IPS-NIHi7 (cell line): ENCODE results near the gene BCO1.

ENCODE experiments used
- DNase-seq: peaks from one replicate; pipeline ENCODE4 v3.0.0; 2012; ENCODE audit warnings: mixed read lengths; ENCODE audit errors: extremely low spot score

BCO1 gene

GRCh38 chr16:81275795-81276194, 37.3 kb downstream of the BCO1 start:
- no peak for DNase-seq

GRCh38 chr16:81276323-81276722, 37.8 kb downstream of the BCO1 start:
- no peak for DNase-seq

DNA sequence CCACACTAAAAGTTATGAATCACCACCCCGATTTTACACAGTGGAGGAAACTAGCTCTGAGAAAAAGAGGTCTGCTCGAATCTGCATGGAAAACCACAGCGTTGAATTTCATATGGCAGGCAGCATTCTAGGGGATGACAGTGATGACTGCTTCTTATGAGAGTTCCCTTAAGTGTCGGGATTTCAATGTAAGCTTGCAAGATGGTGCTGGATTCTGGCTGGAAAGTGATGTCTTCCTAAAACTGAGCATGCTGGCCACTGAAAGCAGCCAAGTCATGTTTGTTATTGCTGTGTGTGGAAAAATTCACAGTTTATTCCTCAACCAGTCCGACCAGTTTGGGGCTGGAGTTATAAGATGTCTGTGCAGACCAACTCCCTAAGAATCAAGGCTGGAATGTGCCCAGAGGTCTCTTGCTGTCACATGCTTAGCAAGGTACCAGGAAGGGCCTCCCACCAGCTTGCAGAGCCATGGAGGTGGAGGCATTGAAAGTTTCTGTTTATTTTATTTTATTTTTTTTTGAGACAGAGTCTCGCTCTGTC, 39.1 kb downstream of the BCO1 start:
- DNase-seq = no peak

GRCh38 chr16:81278526-81278925, 40.0 kb downstream of the BCO1 start:
- DNase-seq = no peak

DNA sequence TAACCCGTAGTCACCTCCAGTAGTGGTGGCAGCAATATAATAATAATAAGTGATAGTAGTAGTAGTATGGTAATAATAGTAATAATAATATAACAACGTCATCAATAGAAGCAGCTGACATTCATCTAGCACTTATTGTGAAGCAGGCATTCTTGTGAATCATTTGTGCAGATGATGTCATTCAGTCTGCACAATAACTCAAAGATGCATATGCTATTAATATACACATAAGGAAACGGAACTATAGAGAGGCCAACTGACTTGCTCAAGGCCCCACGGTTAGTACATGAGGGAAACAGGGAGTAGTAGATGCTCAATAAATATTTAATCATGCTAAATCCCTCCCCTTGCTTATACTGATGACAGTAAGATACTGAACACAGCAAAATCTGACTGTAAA, 40.9 kb downstream of the BCO1 start:
- DNase-seq = no peak

GRCh38 chr16:81280393-81280792, 41.9 kb downstream of the BCO1 start:
- no peak for DNase-seq

DNA sequence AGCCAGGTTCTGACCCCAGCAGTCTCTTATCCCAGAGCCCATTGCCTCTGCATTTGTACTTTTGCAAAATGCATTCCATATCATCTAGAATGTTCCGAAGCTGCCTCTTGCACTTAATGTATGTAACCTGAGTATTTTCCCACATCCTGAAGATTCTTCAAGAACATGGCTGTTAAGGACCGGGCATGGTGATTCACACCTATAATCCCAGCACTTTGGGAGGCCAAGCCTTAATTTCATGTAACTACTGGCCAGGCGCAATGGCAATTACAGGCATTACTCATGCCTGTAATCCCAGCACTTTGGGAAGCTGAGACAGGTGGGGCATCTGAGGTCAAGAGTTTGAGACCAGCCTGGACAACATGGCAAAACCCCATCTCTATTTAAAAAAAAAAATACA, 44.6 kb downstream of the BCO1 start:
- DNase-seq = no peak

DNA sequence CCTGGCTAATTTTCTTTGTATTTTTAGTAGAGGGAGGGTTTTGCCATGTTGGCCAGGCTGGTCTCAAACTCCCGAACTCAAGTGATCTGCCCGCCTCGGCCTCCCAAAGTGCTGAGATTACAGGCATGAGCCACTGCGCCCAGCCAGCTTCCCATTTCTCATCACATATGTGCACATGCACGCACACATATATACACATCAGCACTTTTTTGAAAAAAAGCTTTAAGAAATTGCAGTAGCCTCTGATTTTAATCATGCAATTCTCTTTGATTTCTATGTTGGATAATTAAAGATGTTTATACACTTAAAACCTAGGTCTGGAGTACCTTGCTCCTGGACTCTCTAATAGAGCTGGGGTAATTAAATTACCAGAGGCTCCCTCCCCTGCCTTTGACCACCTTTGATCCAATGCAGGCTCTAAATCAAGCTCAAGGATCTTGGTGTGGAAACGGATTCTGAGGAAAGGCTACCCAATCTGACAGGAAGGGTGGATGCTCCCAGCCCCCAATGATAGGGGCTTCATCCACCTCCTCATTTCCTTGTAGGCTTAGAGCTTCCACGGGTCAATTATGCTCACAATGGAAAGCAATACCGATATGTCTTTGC, 46.6 kb downstream of the BCO1 start:
- no peak for DNase-seq

DNA sequence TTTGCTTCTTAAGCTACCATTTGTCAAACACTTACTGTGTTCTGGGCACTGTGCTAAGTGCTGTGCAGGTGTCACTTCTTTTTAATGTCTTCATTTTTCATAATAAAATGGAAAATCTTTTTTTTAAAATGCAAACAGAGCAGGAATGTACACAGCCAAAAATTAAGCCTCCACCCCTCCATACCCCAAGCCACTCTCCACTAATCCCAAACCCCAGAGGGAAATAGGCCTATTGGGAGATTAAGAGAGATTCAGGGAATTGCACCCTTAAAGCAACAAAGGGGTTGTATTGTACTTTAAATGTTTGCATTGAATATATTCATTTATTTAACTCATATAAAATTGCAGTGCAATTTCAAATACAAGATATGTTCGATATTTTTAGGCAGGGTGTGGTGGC, 47.7 kb downstream of the BCO1 start:
- no peak for DNase-seq

DNA sequence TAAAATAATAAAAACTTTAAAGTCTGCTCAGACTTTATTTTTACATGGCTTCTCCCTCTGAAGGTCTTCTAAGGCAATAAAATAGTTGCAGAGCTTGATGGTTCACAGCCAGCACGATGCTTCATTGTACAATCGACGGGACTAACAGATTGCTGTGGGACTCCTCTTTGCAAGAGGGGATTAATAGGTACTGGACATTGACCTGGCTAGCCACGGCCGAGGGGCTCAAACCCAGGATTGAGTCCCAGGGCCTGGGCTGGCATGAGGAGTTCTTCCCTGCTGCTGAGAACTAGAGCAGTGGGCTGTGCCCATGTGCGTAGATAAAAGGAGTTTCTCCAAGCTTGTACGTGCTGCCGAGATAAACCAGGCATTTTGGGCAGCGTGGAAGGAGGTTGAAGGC, 52.6 kb downstream of the BCO1 start:
- no peak for DNase-seq

DNA sequence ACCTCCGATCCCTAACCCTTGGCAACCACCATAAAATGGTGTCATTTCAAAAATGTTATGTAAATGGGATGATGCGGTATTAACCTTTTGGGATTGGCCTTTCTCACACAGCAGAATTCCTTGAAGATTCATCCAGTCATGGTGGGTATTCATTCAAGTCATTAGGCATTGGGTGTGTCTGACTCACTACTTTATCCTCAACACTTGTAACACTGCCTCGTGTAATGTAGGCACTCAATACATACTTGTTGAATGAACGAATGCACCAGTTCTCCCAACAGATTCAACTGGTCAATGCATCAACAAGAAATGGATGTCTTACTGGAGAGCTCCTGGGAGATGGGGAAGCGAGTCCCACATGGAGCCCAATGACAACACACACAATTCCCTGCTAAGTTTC, 54.4 kb downstream of the BCO1 start:
- no peak for DNase-seq

DNA sequence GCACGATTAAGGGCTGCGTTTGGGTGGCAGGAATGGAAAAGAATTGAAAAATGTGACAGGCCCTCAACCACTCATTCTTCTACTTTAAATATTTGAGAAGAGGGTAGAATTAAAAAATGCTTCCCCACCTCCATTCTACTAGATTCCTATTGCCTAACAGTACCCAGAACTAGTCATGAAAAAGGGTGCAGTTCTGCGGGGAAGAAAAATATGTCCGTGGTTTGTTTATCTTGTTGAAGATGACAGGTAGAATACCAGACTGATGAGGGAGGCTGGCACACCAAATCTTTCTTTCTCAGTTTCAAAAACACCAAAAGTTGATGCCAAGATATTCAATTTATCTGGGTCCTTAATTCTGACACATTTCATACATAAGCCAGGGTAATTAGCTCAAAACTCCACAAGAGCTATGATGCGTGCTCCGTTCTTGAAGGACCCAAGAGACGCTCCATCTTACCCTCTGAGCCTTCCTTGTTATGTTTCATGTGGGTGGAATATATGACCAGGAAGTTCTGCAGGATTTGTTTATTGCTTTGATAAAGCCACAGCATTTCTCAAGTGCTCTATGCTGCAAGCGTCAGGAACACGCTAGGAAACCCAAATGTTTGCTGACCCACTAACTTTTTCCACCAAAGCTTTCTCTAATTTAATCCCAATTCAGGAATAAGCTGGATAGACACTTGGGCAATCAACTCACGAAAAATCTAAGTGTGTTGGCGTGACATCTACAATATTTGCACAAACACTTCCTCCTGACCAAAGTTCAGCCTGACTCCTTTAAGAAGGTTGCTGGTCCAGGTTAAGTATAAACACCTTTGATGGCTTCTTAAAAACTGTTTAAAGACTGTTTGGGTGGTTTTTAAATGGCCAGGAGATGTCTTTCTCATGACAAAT, 55.7 kb downstream of the BCO1 start:
- no peak for DNase-seq

DNA sequence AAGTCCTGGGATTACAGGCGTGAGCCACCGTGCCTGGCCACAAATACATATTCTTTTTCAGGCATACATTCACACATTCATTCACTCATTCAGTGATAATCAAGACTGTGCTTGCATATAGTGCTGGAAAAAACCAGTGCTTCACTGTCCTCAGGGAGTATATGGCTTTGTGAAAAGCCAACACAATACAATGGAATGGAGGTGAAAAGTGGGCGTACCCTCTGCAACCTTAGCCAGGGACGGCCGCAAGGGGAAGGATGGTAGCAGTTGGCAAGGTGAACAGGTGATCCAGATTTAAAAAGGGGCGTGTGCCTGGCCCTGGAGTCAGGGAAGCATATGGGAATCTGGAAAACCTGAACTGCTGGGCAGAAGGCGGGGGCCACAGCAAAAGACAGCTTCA, 58.1 kb downstream of the BCO1 start:
- DNase-seq = no peak

GRCh38 chr16:81307770-81308169, 69.3 kb downstream of the BCO1 start:
- no peak for DNase-seq

GRCh38 chr16:81310045-81310644, 71.7 kb downstream of the BCO1 start:
- no peak for DNase-seq

- DNase-seq = no peak
These were observed 73.3 kb downstream of the BCO1 start for GRCh38 chr16:81311762-81312161.

GRCh38 chr16:81313701-81314602, 75.5 kb downstream of the BCO1 start:
- DNase-seq = peak; percentile 45

DNA sequence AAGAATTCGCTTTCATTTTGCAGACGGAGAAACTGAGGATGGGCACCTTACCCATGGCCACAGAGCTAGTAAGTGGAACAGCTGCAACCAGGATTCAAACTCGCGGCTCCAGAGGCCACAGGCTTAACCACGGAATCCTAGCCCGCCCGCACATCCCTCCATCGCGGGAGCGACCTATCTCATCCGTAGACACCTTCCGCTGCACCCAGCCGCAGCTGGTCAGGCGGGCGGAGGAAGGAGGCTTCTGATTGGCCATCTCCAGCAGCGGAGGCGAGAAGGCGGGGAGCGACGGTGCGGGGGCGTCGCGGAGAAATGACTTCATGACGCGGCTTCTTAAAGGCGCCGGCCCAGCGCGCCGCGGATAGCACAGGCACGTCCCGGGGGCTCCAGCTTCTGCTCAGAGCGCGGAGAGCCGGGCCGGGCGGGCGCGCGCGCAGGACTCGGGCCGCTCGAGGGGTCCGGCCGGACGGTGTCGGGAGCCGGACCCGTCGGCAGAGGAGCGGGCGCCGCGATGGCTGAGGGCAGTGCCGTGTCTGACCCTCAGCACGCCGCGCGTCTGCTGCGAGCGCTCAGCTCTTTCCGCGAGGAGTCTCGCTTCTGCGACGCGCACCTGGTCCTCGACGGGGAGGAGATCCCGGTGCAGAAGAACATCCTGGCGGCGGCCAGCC, 76.2 kb downstream of the BCO1 start, which contains the start of gene GAN:
Gene GAN (plus strand): TSS at position 360 of the 668 bp plus-strand sequence. CDS start 152 bp downstream, at position 512.
- peak; percentile 98 for DNase-seq

GRCh38 chr16:81315271-81316175, 77.0 kb downstream of the BCO1 start:
- no peak for DNase-seq

GRCh38 chr16:81316176-81316496, 77.6 kb downstream of the BCO1 start:
- no peak for DNase-seq
